GM19397 (cell line): ENCODE results near the gene PRDM15.

Source experiments
- ATAC-seq: cut with Tn5 transposase; IDR thresholded peaks from one replicate; pipeline ENCODE4 v1.9.1; 2021; ENCODE audit warnings: mild to moderate bottlenecking, moderate library complexity; ENCODE audit not compliant: unreplicated experiment

The PRDM15 gene

DNA sequence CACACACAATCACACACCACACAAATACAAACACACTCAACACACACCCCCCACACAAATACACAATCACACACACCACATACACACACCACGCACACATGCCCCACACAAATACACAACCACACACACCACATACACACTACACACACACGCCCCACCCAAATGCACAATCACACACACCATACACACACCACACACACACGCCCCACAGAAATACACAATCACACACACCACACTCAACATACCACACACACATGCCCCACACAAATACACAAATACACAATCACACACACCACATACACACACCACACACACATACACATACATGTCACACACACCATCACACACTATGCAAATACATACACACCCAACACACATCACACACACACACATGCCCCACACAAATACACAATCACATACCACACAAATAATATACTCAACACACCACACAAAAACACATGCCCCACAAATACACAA lies 50.2 kb downstream of the PRDM15 start:
- ATAC-seq, result no peak

GRCh38 chr21:41827951-41828883 lies 50.9 kb downstream of the PRDM15 start:
- ATAC-seq, result no peak

DNA sequence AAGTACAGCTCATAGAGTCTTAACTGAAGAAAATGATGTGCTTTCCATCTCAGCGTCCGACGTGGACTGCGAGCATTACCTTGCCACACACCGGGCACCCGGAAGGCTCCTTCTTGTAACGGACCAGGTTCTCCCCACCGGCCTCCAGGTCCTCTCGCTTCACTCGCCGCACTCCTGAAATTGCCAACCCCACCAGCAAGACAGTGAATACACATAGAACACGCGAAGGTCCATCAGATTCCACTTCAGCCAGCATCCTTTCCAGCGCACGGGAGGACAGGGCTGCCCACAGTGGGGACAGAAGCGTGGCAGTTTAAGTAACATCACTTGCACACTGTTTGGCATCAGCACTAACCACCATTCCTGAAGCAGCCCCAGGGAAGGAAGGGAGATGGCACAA lies 53.3 kb downstream of the PRDM15 start:
- ATAC-seq, result no peak

DNA sequence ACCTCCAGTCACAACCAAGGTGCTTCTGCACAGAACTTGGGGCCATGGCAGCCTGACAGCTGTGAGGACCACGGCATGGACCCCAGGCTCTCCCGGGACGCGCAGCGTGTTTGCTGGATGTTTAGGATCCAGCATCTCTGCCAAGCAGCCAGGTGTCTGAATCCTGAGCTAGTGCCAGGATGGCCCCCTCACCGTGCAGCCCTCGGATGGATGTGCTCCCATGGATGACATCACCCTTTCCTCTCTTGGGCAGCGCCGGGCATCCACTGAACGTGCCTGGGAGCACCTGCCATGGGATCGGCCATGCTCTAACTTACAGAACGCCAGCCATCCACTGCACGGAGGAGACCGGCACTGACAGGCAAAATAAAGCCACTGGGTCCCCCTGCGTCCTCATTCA lies 53.9 kb downstream of the PRDM15 start:
- ATAC-seq, result no peak

GRCh38 chr21:41824466-41825207 lies 54.5 kb downstream of the PRDM15 start:
- ATAC-seq, result no peak

DNA sequence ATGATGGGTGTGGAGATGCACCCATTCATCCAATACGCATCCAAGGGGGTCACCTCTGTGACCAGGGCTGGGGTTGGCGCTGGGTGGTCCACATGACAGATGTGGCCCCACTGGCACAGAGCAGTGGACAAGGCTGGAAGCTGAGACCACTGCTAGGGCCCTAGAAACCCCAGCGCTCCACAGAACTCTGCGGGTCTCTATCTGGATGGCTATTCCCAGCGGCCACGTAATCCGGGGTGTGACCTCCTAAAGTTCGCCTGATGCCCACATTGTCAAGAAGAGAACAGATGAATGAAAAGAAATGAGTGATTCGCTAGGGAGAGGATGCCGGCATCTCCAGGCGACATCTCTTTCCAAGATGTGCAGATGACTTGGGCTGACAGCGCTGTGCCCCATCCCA lies 55.2 kb downstream of the PRDM15 start:
- ATAC-seq, result no peak

- no peak for ATAC-seq
Observed at GRCh38 chr21:41823166-41823565, 56.0 kb downstream of the PRDM15 start.

DNA sequence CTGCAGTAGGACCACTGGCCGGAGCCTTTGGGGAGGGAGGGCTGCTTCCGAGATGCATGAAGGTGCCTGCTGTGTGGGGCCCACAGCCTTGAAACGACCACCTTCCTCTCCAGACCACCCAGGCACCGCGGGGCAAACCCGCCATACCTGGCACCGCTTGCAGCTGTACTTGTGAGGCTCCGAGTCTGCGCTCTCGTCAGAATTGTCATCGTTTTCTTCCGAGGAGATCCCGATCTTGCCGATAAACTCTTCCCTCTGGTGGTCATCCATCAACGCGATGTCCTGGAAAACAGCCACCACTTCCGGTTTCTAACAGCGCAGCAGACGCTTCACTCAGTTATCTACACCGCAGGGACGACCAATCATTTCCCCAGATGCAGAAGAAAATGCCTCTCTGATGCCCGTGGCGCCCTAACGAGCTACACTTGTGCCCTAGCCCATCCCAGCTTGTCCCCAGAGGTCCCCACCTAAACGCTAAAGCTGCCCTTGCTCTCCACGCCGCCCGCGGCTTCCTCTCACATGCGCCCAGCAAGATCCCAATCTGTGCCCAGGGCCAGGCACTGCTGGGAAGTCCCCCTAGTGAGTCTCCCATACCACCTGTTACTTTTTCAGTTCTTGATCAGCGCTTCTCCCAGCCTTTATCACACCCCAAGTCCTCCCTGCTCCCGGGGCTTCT lies 57.2 kb downstream of the PRDM15 start:
- no peak for ATAC-seq

DNA sequence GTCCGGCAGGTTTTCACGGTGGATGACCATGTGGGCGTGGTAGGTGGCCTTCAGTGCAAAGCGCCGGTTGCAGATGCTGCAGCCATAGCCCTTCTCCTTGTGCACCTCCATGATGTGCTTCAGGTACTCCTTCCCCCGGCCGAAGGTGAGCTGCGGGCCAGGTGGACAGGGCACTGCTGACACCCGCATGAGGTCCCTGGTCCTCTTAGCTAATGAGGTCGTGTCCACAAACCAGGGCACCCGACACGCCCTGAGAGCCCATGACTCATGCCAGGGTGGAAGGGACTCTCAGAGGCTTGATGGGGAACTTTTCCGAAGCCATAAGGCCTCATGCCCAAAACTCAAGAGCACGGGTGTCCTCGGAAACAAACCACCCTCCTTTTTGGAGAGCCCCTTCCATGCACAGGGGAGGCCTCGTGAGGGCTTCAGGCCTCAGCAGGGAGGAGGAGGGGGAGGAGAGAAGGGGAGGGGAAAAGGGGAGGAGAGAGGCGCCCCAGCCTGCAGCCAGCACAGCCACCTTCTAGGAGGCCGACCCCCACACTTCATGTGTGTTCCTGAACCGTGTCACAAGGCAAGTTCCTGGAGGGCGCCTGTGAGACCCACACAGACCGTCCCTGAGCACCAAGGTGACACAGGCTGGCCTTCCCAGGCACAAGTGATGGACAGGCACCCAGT lies 57.9 kb downstream of the PRDM15 start:
- ATAC-seq, result no peak

- no peak for ATAC-seq
Observed at GRCh38 chr21:41820384-41821080, 58.6 kb downstream of the PRDM15 start.

DNA sequence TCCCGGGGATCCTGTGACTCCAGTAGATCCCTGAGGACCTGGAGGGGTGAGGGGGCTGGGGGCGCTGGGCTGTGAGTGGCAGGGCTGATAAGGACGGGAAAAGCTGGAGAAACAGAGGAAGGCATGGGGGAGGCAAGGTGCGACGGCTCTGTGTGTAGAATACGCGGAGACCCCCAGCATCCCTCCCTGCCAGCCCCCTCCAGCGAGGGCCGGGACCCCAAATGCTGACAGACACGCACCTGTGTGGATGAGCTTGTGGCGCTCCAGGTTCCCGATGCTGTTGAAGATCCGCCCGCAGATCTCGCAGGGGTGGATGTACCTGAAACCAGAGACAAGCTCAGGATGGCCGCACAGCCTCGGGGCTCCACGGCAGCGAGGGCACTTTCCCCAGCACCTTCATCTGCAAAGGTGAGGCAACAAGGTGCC lies 59.3 kb downstream of the PRDM15 start:
- no peak for ATAC-seq

DNA sequence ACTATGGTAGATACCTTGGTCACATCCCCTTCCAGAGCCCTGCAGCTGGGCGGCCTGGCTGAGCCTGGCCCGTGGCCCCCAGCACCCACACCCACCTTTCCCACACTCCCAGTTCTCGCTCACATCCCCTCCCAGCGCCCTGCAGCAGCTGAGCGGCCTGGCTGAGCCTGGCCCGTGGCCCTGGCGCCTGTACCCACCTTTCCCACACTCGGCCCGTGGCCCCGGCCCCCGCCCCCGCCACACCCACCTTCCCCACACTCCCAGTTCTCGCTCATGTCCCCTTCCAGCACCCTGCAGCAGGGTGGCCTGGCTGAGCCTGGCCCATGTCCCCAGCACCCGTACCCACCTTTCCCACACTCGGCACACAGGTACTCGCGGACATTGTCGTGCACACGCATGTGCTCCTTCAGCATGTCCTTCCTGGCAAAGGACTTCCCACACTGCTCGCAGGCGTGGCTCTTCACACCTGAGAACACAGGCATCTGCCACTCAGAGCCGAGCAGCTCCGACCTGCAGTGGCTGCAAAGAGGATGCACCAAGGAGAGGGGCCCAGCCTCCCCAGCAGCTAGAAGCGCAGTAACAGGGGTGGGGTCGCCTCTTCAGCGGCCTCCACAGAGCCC lies 59.8 kb downstream of the PRDM15 start:
- ATAC-seq, result no peak

- ATAC-seq, result no peak
Observed at GRCh38 chr21:41817877-41818855, 61.0 kb downstream of the PRDM15 start.

- ATAC-seq, result no peak
Observed at GRCh38 chr21:41817228-41817627, 61.9 kb downstream of the PRDM15 start.

DNA sequence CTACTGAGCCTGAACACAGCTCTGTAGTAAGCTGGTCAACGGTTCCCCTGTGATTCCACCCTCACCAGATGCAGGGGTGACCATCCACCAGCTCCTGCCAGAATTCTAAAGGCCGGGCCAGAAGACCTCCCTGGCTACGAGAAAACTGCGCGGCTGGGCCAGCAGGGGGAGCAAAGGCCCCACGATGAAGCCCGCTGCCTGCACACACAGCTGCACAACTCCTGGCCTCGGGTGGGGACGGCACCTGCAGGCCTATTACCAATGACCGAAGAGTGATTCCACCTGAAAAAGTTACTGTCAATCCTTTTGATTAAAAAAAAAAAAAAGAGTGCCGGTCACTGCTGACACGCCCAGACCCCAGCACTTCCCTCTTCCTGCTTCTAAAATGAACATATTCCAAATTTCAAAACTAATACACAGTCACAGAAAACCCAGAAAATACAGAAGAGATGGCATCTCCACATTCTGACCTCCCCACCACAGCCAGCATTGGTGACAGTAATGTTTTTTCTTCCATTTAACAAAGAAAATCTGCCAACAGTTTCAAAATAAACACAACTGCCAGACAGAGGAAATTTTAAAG lies 62.5 kb downstream of the PRDM15 start:
- ATAC-seq, result peak; percentile 51

DNA sequence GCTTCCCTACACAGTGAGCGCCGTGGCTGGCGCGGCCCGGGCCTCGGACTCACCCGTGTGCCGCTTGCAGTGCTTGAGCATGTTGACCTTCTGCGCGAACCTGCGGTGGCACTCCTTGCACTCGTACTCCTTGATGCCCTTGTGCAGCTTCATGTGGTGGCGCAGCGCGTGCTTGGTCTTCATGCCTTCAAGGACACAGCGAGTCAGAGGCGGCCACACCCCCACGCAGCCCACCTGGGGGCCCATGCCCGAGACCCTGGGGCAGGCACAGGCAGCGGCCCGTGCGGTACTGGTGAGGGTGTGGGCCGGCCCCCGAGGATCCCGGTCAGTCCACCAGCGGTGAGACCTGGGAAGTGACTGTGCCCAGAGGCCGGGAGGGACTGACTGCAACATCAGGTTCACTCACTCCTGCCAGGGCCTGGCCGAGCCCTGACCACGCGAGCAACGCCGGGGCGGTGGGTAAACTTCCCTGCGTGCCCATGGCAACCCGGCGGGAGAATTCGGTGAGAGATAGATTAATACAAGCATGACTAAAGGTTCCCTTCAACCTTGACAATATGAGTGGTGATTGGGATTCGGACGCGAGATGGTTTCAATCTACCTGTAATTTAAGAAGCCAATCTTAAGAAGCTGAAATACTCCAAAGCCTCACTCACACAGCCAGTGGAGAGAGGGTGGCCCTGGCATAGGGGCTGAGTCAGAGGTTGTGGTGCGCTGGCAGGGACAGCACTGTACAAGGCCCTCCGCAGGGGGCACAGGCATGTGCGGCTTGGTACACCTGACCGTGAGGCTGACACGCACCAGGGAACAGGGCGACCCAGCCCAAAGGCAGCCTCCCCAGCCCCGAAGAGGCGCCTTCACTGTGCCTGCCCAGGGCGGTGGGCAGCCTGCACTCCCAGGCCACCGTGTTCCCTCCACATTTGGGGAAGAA lies 63.2 kb downstream of the PRDM15 start:
- peak; percentile 10 for ATAC-seq

GRCh38 chr21:41813226-41813625 lies 65.9 kb downstream of the PRDM15 start:
- ATAC-seq, result no peak
